GM19463 (cell line): ENCODE measurements around the gene CREB3L2.
"Not testable (repeated sequence)": the region's sequence is repeated elsewhere in the genome, so short reads cannot be mapped to it uniquely, and the experiment has no call there.

Experiments
- ATAC-seq: cut with Tn5 transposase; IDR thresholded peaks from one replicate; pipeline ENCODE4 v1.9.1; 2021; ENCODE audit warnings: mild to moderate bottlenecking, moderate library complexity; ENCODE audit not compliant: unreplicated experiment

The CREB3L2 gene

DNA sequence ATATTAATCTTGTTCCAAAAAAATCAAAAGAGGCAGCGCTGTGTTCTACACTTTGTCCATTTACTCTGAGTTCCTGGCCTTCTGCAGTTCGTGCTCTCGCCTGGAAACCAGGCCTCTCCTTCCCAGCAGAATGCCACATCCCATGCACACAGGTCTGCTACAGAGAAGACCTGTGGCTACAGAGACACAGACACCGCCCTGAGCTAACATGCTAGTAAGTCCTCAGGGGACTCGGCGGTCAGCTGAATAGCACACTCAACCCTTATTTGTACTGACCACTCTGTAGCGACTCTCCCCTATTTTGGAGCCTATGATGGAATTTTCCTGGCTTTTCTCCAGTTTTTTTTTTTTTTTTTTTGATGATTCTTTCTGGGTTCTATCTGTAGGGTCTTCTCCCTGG is 12.8 kb downstream of the CREB3L2 start:
- no peak for ATAC-seq

GRCh38 chr7:137987968-137988367 is 13.9 kb downstream of the CREB3L2 start:
- peak; percentile 54 for ATAC-seq

DNA sequence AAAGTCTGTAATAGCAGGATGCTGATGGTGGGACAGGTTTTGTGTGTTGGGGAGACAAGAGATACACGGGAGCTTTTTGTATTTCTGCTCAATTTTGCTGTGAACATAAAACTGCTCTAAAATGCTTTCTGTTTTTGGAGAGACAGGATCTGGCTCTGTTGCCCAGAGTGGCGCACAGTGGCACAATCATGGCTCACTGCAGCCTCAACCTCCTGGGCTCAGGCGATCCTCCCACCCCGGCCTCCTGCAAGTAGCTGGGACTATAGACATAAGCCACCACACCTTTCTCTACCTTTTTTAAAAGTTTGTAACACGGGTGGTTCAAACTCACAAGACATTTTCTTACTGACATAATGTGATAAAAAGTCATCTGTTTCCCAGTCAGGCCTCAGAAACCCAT is 14.3 kb downstream of the CREB3L2 start:
- ATAC-seq, result no peak

DNA sequence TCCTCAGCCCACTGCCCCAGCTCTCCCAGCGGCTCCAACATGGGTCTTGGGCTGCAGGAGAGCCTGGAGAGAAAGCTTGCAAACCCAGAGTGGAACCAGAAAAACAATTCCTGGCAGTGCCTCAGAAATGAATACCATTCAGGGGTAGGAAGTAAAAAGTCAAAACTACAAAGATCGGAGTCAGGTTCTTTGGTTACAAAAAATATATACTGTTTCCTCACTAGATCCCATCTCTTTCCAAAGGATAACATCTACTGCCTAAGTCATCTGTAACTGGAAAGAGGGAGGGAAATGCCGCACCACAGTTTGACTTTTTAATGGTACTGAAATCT is 14.9 kb downstream of the CREB3L2 start:
- ATAC-seq, result no peak

GRCh38 chr7:137986252-137987017 is 15.5 kb downstream of the CREB3L2 start:
- ATAC-seq, result no peak

DNA sequence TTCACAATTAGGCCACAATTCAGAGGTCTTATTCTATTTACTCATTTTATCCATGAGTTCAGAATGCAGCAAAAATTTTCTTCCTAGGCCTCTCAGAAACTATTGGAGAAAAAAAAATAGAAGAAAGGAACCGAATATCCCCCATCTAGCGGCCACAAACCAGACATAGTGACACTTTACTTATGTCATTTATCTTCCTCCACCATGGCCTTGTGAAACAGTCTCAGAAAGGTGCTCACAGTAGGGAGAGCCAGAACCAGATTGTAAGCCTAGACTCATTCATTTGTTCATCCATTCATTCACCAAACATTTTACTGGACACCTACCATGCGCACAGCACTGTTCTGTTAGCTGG is 16.0 kb downstream of the CREB3L2 start:
- ATAC-seq, result peak; percentile 42

DNA sequence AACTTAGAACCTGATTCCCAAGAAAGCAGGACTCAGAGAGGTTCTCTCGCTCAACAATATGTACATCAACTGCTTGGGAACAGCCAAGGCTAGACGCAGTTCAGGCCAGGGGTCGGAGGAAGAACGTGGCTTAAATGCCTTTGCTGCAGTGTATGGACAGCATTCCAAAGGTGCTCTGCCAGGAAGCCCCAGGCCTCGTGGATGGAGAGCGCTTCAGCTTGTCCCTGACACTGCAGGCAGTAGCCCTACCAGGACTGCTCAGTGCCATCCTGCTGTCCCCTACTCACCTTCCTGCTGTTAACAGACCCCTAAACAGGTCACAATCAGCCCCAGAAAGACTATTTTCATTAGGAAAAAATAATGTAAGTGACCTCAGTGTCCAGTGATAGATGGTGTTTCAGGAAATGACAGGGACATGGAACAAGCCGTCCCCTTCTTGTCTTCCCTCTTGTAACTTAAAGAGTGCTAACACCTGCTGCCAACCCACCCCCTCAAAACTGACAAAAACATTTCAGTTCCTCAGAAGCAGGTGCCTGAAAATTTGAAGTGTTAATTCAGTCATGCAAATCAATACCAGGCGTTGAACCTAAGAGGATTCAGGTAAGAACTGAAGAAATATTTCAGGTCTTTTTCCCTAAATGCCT is 16.5 kb downstream of the CREB3L2 start:
- peak; percentile 40 for ATAC-seq

- ATAC-seq, result no peak
Measured at GRCh38 chr7:137984181-137985041, 17.5 kb downstream of the CREB3L2 start.

DNA sequence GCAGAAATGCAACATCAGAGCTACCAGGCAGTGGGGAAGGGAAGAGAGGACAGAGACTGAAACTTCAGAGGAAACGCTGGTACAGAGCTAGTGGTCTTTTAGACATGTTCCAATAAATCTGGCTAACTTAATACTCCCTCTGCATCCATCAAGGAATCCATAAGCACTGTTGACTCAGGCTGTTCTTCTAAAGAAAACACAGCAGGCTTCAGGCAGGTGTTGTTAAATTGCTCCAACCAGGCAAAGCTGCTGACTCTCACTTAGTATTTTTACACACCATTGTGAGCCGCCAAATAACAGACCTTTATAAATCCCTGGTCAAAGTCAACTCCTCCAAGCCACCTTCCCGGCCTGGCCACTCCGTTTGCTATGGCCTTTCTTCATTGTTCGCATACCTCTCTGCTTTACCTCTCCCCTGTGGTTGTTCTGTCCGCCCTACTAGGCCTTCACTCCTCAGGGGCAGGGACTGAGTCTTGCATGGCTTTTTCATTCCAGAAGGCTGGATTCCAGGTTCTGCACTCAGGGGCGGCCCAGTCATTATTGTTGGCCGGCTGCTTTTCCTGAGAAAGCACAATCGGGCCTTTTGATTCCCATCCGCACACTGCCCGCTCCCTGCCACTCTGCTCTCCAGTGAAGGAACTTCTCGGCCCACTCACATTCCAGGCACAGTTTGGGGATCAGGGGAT is 18.4 kb downstream of the CREB3L2 start:
- no peak for ATAC-seq

DNA sequence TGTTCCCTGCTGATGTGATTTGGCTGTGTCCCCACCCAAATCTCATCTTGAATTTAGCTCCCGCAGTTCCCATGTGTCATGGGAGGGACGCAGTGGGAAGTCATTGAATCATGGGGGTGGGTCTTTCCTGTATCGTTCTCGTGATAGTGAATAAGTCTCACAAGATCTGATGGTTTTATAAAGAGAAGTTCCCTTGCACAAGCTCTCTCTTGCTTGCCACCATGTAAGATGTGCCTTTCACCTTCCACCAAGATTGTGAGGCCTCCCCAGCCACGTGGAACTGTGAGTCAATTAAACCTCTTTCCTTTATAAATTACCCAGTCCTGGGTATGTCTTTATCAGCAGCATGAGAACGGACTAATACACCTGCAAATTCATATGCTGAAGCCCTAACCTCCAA is 19.5 kb downstream of the CREB3L2 start:
- ATAC-seq, result not testable (repeated sequence)

- ATAC-seq, result peak; percentile 52
Measured at GRCh38 chr7:137981668-137982067, 20.2 kb downstream of the CREB3L2 start.

GRCh38 chr7:137981175-137981574 is 20.7 kb downstream of the CREB3L2 start:
- no peak for ATAC-seq

DNA sequence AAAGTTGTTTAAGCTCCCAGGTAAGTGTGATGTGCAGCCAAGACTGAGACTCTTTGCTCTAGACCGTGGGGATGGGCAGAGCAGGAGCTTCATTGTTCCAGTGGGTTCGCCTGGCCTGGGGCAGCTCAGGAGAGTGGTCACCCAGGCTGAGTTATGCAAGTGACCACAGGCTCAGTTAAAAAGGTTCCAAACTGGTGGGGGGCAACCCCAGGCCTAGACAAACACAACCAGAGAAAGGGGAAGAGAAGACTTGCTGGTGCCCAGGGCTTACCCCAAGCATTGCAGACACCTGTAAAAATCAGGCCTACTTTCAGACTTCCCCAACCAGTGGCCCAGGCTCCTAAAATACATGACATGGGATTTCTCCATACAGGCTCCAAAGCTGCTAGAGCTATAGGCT is 21.6 kb downstream of the CREB3L2 start:
- no peak for ATAC-seq

DNA sequence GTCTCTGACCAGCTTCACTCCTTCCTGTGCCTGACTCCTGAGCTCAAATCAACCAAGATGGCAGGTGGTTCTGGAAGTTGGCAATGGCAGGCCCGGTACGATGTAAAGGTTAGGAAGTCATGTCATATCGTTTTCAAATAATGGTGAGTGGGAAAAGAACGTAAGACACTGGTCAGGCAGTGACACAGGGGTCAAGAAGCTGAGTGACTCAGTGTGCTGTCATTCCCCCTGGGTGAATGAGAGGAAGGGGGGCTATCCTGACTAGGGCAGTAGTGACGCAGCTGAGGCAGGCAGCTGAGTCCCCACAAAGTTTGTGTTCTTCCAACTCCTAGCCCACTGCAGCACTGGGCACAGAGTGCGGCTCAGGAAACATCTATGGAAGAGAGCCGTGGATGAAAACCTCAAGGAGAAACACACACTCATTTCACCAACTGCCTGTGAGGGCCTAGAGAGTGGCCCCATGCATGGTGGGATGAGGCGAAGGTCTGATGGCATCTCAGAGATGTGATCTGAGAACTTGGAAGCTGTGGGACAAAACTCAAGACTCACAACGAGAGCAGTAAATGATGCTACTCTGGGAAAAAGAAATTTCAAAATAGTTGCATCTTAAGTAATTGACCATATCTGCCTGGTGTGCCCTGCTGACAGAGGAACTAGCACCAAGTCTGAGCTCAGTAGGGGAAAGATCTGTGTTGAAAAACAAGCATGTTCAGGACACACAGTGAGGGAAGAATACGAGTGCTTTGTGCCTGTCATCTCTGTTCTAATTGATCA is 23.2 kb downstream of the CREB3L2 start:
- ATAC-seq, result no peak

GRCh38 chr7:137977173-137977572 is 24.7 kb downstream of the CREB3L2 start:
- no peak for ATAC-seq

DNA sequence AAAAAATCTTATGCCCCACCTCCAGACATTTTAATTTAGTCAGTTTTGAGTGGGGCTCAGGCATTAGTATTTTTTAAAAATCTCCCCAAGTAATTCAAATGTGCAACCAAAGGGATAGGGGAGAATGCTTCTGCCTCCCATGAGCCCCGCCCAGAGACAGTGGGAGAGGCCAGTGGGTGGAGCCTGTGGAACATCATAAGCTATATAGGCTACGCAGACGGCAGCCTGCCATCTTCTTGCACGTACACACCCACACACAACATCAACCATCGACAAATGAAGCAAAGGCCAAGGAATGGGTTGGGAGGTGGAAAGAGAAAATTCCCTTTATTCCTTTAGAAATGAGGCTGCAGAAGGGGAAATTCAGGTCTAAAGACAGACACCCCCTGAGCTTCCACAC is 25.2 kb downstream of the CREB3L2 start:
- no peak for ATAC-seq

DNA sequence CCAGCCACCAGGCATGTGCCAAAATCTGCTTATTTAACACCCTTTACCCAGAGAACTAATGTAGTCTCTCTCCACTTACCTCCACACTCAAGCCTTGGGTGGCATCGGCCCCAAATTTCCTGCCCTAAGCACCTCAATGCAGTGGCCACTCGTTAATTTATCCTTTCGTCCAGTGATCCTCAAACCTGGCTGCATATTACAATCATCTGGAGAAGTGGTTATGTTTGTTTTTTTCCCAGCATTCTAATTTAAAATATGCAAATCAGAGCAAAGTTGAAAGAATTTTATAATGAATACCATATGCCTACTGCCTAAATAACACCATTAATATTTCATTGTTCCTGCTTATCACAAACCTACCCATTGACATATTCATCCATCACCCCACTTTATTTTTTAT is 25.7 kb downstream of the CREB3L2 start:
- no peak for ATAC-seq

DNA sequence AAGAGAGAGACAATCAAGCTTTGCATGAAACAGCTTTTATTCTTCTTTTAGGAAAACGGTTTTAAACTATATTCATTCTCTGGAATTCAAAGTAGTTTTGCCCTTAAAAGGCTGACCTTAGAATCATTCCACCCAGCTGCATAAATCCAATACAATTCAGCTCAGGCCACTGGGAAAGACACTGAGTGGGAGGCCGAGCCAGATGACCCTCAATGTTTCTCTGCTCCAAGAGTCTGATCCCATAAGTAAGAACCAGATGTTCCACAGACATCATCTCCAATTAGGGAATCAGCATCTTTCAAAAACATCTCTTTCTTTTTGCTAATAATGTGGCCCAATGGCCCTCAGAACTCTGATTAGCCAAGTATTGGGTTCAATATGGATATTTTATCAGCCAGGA is 26.1 kb downstream of the CREB3L2 start:
- ATAC-seq, result no peak

- ATAC-seq, result peak; percentile 92
Measured at GRCh38 chr7:137975221-137975620, 26.7 kb downstream of the CREB3L2 start.

DNA sequence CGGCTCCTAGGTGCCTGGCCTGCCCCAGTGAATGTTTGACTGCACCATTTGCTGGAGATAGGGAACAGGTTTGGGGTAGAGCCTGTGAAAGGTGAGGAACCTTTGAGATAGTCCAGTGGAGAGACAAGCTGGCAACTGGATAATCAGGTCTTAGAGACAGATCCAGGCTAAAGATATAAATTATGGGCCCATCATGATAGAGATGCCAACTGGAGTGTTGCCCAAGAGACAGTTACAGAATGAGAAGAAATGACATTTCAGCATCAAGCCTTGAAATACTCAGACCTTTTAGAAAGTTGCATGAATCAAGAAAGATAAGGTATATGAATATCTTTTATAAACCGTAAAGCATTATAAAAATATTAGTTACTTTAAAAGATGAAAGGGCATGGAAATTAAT is 27.1 kb downstream of the CREB3L2 start:
- no peak for ATAC-seq
